ENCODE data around the gene RNF227.

- no peak for TF ChIP-seq POLR2AphosphoS5 (IDR thresholded peaks at IDR 0.05; ENCODE audit: low read depth, low read length)
- no peak for TF ChIP-seq POLR2A (IDR thresholded peaks at IDR 0.05; ENCODE audit: low read depth, low read length)
- TF ChIP-seq TAF1 (IDR thresholded peaks at IDR 0.05; ENCODE audit: low read depth, low read length), result no peak
- no peak for TF ChIP-seq POU2F2 (IDR thresholded peaks at IDR 0.05; ENCODE audit: low read depth, low read length)
- no peak for TF ChIP-seq PAX5 (IDR thresholded peaks at IDR 0.05; ENCODE audit: insufficient read depth, low read length, severe bottlenecking)
- no peak for TF ChIP-seq SPI1 (IDR thresholded peaks at IDR 0.05; ENCODE audit: low read depth, low read length)
Observed at GRCh38 chr17:7909089-7909488, 7.0 kb downstream of the RNF227 start.

Measured in GM12891 (cell line).